K562 (cell line): ENCODE data around the gene ESPL1. TPM values are rescaled to one million over a fixed set of nuclear protein-coding genes. Genes with fewer than 3 reads are reported as not detected.

Source experiments
- ATAC-seq: fragments of 200-7000 bp; cut with Tn5 transposase; 3 replicates; pipeline ENCODE4 v1.9.1; 2020; ENCODE audit warnings: moderate library complexity
- BruUV-seq: library from RNA; stranded (reverse); fragments of 400-500 nt; replicated peaks from 2 replicates; lab custom pipeline; 2021; lab: Mats Ljungman, UMichigan
- CTCF ChIA-PET: fragments of 300-600 bp; formaldehyde crosslinking; extraction: SDS; loops from one replicate; lab custom pipeline; 2021; ENCODE audit warnings: low intra/inter-chr PET ratio; lab: Yijun Ruan, JAX
- POLR2A ChIA-PET: fragments of 300-600, 350-650 bp; sonication (Branson Sonifier 250); formaldehyde crosslinking; extraction: SDS; loops from one replicate; lab custom pipeline; 2021; ENCODE audit warnings: antibody characterized with exemption, inconsistent platforms; lab: Yijun Ruan, JAX
- DNase-seq, 4 experiments: peaks; one replicate each; pipeline versions ENCODE4 v3.0.0 to v3.0.0-alpha.2; 2011 to 2018; ENCODE audit warnings: low spot score in 3 of 4, mixed read lengths in 3 of 4; ENCODE audit errors: extremely low read depth in 1 of 4
- FAIRE-seq: peaks from 2 replicates; lab custom pipeline; 2011; peaks lifted over from hg19 to GRCh38; lab: Jason Lieb, UNC
- H2AFZ ChIP-seq: 2 replicates; pipeline ENCODE4 v1.6.0; 2011; ENCODE audit warnings: low read depth, low read length, control low read depth, inconsistent platforms
- H3K27ac ChIP-seq: fragments of 200-600 bp; 3 replicates; pipeline ENCODE4 v1.8.0; 2011; ENCODE audit warnings: low read depth, mild to moderate bottlenecking, control low read depth, inconsistent platforms, low read length, moderate library complexity, mixed read lengths; ENCODE audit errors: extremely low read depth
- H3K27me3 ChIP-seq, 2 experiments: fragments of 300-600 bp in 1 of 2; 2 replicates in 1 of 2; 3 replicates in 1 of 2; pipeline versions ENCODE4 v1.6.0 to v1.8.0; 2011; ENCODE audit warnings: inconsistent platforms in 2 of 2, low read length in 2 of 2, mild to moderate bottlenecking in 1 of 2, mixed read lengths in 1 of 2, moderate library complexity in 1 of 2; ENCODE audit not compliant: control insufficient read depth in 2 of 2, insufficient read depth in 2 of 2
- H3K36me3 ChIP-seq: fragments of 300-600 bp; 3 replicates; pipeline ENCODE4 v1.8.0; 2011; ENCODE audit warnings: mild to moderate bottlenecking, low read length, inconsistent platforms; ENCODE audit not compliant: control insufficient read depth, insufficient read depth
- H3K4me1 ChIP-seq, 2 experiments: fragments of 200-600 bp in 1 of 2; replicated peaks in 1 of 2; 2 replicates in 1 of 2; 3 replicates in 1 of 2; pipeline versions ENCODE4 v1.5.1 to v1.8.0; 2011; ENCODE audit warnings: inconsistent platforms in 2 of 2, low read length in 2 of 2, mild to moderate bottlenecking in 1 of 2, mixed read lengths in 1 of 2, moderate library complexity in 1 of 2; ENCODE audit not compliant: control insufficient read depth in 2 of 2, insufficient read depth in 2 of 2
- H3K4me2 ChIP-seq: 2 replicates; pipeline ENCODE4 v1.6.1; 2011; ENCODE audit warnings: low read length, control low read depth, inconsistent platforms, mixed read lengths; ENCODE audit not compliant: insufficient read depth
- H3K4me3 ChIP-seq: fragments of 200-600 bp; sonication (generic), shearing (Covaris generic); 2 replicates; pipeline ENCODE4 v1.5.1; 2016; ENCODE audit warnings: control low read depth, inconsistent platforms
- H3K79me2 ChIP-seq: fragments of 200-600 bp; 3 replicates; pipeline ENCODE4 v1.8.0; 2011; ENCODE audit warnings: low read length, inconsistent platforms; ENCODE audit not compliant: control insufficient read depth, insufficient read depth
- H3K9ac ChIP-seq, 2 experiments: 2 replicates each; pipeline versions ENCODE4 v1.6.0 to v1.6.1; 2011; ENCODE audit warnings: low read depth in 2 of 2, low read length in 2 of 2, control low read depth in 1 of 2, inconsistent platforms in 1 of 2, mild to moderate bottlenecking in 1 of 2, mixed read lengths in 1 of 2; ENCODE audit not compliant: insufficient read depth in 1 of 2
- H3K9me1 ChIP-seq: one replicate; pipeline ENCODE4 v1.6.0; 2011; ENCODE audit warnings: inconsistent platforms, mild to moderate bottlenecking, low read length, moderate library complexity; ENCODE audit not compliant: control insufficient read depth, insufficient read depth
- H3K9me3 ChIP-seq: replicated peaks from 2 replicates; pipeline ENCODE4 v1.5.1; 2011; ENCODE audit warnings: low read depth, low read length, inconsistent platforms; ENCODE audit not compliant: control insufficient read depth, insufficient read depth
- H4K20me1 ChIP-seq: replicated peaks from 2 replicates; pipeline ENCODE4 v1.6.1; 2011; ENCODE audit warnings: low read length, inconsistent platforms, mixed read lengths; ENCODE audit not compliant: control insufficient read depth, insufficient read depth
- C11orf30 ChIP-seq: fragments of 450-650 bp; IDR thresholded peaks from 2 replicates; pipeline ENCODE4 v1.6.1; 2016; ENCODE audit warnings: low read depth, mild to moderate bottlenecking
- MTA2 ChIP-seq: fragments of 450-650 bp; IDR thresholded peaks from 2 replicates; pipeline ENCODE4 v1.6.1; 2016; ENCODE audit warnings: low read depth
- POLR2G ChIP-seq: fragments of 200-400 bp; formaldehyde crosslinking; IDR thresholded peaks from 2 replicates; pipeline ENCODE4 v1.6.1; 2017; ENCODE audit warnings: low read depth, mild to moderate bottlenecking, antibody characterized with exemption, low read length, moderate library complexity
- RHOXF2B ChIP-seq: fragments of 250-450 bp; sonication (Bioruptor Pico); conservative IDR thresholded peaks from 2 replicates; pipeline ENCODE4 v1.5.1; 2021
- ZNF316 ChIP-seq: fragments of 450-650 bp; IDR thresholded peaks from 2 replicates; pipeline ENCODE4 v1.6.1; 2016
- WGBS: fragments of 100-300 bp; shearing (Covaris generic); methylation state at CpG from one replicate; pipeline ENCODE4 v1.1.6; 2016; ENCODE audit warnings: low coverage, mixed read lengths; ENCODE audit not compliant: insufficient coverage; ENCODE audit errors: missing lambda C conversion rate; 5-methylcytosine and 5-hydroxymethylcytosine counted together
- in situ Hi-C: fragments of 300-500 bp; cut with MboI; formaldehyde crosslinking; loops from 4 replicates; pipeline ENCODE4 v1.15.0; 2018; ENCODE audit warnings: inconsistent platforms, mixed read lengths
- intact Hi-C: fragments of 100-400 bp; cut with micrococcal nuclease; formaldehyde crosslinking; loops from 2 replicates; pipeline ENCODE4 v1.14.2; 2022
- polyA plus RNA-seq, 8 experiments: library from polyadenylated mRNA; depleted of rRNA in 4 of 8; stranded (reverse) in 5 of 8; unstranded in 3 of 8; fragments of >200 nt; fragmentation: Nextera tagmentation in 2 of 8; fragmentation: Illumina TruSeq in 1 of 8; extraction: Ambion mirVana in 2 of 8; extraction: Trizol in 1 of 8; gene quantifications; 2 replicates each; pipeline versions ENCODE4 v1.2.1 to v1.2.3, GENCODE V29; 2011 to 2014; ENCODE audit warnings: inconsistent platforms in 1 of 8, missing spikeins in 1 of 8
- total RNA-seq, 7 experiments: library from RNA; depleted of rRNA in 6 of 7; stranded (reverse); fragments of >200 nt in 6 of 7; fragmentation: Illumina TruSeq in 2 of 7; extraction: Trizol in 2 of 7; gene quantifications; 2 replicates each; pipeline versions ENCODE4 v1.2.1 to v1.2.3, GENCODE V29; 2011 to 2021; ENCODE audit warnings: low replicate concordance in 1 of 7

The ESPL1 gene
- total and polyA plus RNA-seq, 9 of the 15 experiments (the other 6 are each of a cell fraction or from before 2014, with no cell fraction given), result 1.2 to 55.0 (median 18.7) TPM

DNA sequence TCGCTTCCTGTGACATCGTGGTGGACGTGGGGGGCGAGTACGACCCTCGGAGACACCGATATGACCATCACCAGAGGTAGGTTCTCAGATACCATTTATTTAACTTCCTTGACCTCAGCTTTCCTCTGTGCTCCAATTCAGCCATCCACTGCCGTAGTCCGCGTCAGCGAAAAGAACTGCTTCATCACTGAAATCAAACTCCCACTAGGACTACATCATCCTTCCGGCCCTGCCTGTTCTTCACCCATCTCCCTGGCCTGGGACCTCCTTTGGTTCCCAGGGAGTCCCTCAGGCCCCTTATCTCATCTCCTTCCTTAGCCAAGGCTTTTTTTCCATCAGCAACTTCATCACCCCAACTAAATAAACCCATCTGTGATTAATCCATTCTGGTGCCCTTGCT is 32.1 kb downstream of the ESPL1 start:
- H3K79me2 ChIP-seq, result peaks cover 27% of the 10 kb centered on the region
- peak overlapping the region; percentile 3; the same call in 1 of the 3 replicates for H3K27ac ChIP-seq
- H3K4me2 ChIP-seq, result no peak overlapping the region
- no peak overlapping the region for H3K9ac ChIP-seq
- no peaks in the 10 kb centered on the region for H4K20me1 ChIP-seq
- CTCF ChIA-PET, result no interaction called here
- in situ Hi-C loops (no loop called here), intact Hi-C loops (no loop called here)
- 93% methylated on average over 12 of the region's 12 CpGs for WGBS
- ATAC-seq, result no peak
- H3K4me1 ChIP-seq, result peaks cover 20 to 22% of the 10 kb centered on the region in 2 experiments; a peak in 4 of 5 replicates
- no peak for DNase-seq
- no peak overlapping the region for H2AFZ ChIP-seq
- H3K4me3 ChIP-seq, result no peak overlapping the region
- H3K9me1 ChIP-seq, result no peaks in the 10 kb centered on the region
- H3K36me3 ChIP-seq, result peaks cover 68% of the 10 kb centered on the region
- POLR2A ChIA-PET, result interaction anchor here (0.8 to 1.1 kb wide), 2 partner anchors 18 to 84 kb away, joined by 3 to 5 read pairs; no protein-coding TSS in a partner anchor
- H3K27me3 ChIP-seq, result no peaks in the 10 kb centered on the region
- no peak for FAIRE-seq
- no TSS peak for BruUV-seq
- no peaks in the 10 kb centered on the region for H3K9me3 ChIP-seq
- TF ChIP-seq RHOXF2B (CRISPR knock-in tag) (no peak), ZNF316 (peak; percentile 50), C11orf30 (0 out of 2 replicates have a peak, but pooled peaks have one; percentile 14)

DNA sequence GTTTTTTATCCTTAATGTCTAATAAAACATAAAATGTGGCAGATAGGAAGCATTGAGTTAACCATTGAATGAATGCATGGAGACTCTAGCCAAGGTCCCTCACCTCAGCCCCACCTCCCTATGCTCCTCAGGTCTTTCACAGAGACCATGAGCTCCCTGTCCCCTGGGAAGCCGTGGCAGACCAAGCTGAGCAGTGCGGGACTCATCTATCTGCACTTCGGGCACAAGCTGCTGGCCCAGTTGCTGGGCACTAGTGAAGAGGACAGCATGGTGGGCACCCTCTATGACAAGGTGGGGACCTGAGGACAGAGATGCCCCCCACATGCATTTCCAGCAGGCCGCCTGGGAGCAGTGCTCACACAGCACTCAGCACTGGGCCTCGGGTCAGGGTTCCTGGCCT is 34.8 kb downstream of the ESPL1 start:
- Histone ChIP-seq H3K4me2 (no peak overlapping the region), H3K9ac (peak overlapping the region in 1 of 2 experiments; percentile 68; a peak in 2 of 4 replicates), H3K4me1 (peaks cover 11 to 15% of the 10 kb centered on the region in 2 experiments; a peak in 4 of 5 replicates), H3K9me3 (no peaks in the 10 kb centered on the region), H3K79me2 (0 out of 3 replicates have a peak, but pooled peaks cover under 1% of the 10 kb centered on the region), H3K36me3 (peaks cover 80% of the 10 kb centered on the region), H3K27ac (no peak overlapping the region), H3K9me1 (no peaks in the 10 kb centered on the region), H4K20me1 (no peaks in the 10 kb centered on the region), H3K27me3 (no peaks in the 10 kb centered on the region), H3K4me3 (no peak overlapping the region), H2AFZ (no peak overlapping the region)
- intact Hi-C loops (no loop called here), in situ Hi-C loops (no loop called here)
- no peak for ATAC-seq
- no peak for DNase-seq
- no peak for TF ChIP-seq MTA2
- TF ChIP-seq POLR2G, result 0 out of 2 replicates have a peak, but pooled peaks have one; percentile 19
- no peak for FAIRE-seq
- CTCF ChIA-PET, result no interaction called here
- BruUV-seq, result no TSS peak
- WGBS, result 83% methylated on average over 4 of the region's 5 CpGs
- POLR2A ChIA-PET, result interaction anchor here (0.5 to 4.9 kb wide), 7 partner anchors 8 to 224 kb away, joined by 3 to 18 read pairs (median 4); partner anchors contain the start of genes AAAS, PFDN5 and SPRYD3
